Measurements from ENCODE around the gene KDSR. TPM values are rescaled to one million over a fixed set of nuclear protein-coding genes. Genes with fewer than 3 reads are reported as not detected.

The KDSR gene
- total RNA-seq, 4 donors from 2014 or later, result 13.1 to 37.2 (median 28.3) TPM

GRCh38 chr18:63346031-63346430 is 21.0 kb downstream of the KDSR start:
- Histone ChIP-seq H3K27ac (peak overlapping the region in 3 of 4 donors; percentile 22 to 51 (median 49)), H3K27me3 (no peaks in the 10 kb centered on the region), H3K9me3 (no peaks in the 10 kb centered on the region), H3K4me1 (peaks cover 0 to 13% (median 5%) of the 10 kb centered on the region in 4 donors), H3K36me3 (peaks cover 0 to 61% (median 25%) of the 10 kb centered on the region in 4 donors), H3K4me3 (no peak overlapping the region)
- intact Hi-C loops (cut with DNase I; ENCODE audit: low total_unique reads) (no loop called here), in situ Hi-C loops (cut with MboI; ENCODE audit: low pct_ligation_motif_present in 1 of 4, low pct_unique_long_range_greater_than_20kb in 1 of 4, low sequenced_read_pairs in 3 of 4) (loop anchor here (10.0 to 25.0 kb wide), 3 partner anchors 89 to 634 kb away; partner anchors contain the start of gene PHLPP1 (in 1 of the 4))
- no peak for TF ChIP-seq POLR2A (IDR thresholded peaks at IDR 0.05)
- no peak for DNase-seq
- 53 to 60% methylated on average over 1 to 7 of the region's 7 CpGs for WGBS, 2 donors (ENCODE audit: low coverage in 1 of 2)

GRCh38 chr18:63344918-63345317 is 22.1 kb downstream of the KDSR start:
- no peak overlapping the region for H3K4me3 ChIP-seq
- in situ Hi-C loops (cut with MboI; ENCODE audit: low pct_ligation_motif_present in 1 of 4, low pct_unique_long_range_greater_than_20kb in 1 of 4, low sequenced_read_pairs in 3 of 4), result loop anchor here (10.0 to 25.0 kb wide), 3 partner anchors 90 to 633 kb away; partner anchors contain the start of gene PHLPP1 (in 1 of the 4)
- no peak overlapping the region for H3K27ac ChIP-seq
- WGBS, 2 donors (ENCODE audit: low coverage in 1 of 2), result 61 to 70% methylated on average over 2 of the region's 2 CpGs
- DNase-seq, result no peak
- peaks cover 0 to 13% (median 5%) of the 10 kb centered on the region in 4 donors for H3K4me1 ChIP-seq
- H3K36me3 ChIP-seq, result peaks cover 0 to 53% (median 21%) of the 10 kb centered on the region in 4 donors
- H3K27me3 ChIP-seq, result no peaks in the 10 kb centered on the region
- intact Hi-C loops (cut with DNase I; ENCODE audit: low total_unique reads), result no loop called here
- TF ChIP-seq CTCF (IDR thresholded peaks at IDR 0.05), result no peak
- TF ChIP-seq POLR2A (IDR thresholded peaks at IDR 0.05), result no peak
- no peak for TF ChIP-seq EP300 (IDR thresholded peaks at IDR 0.05; ENCODE audit: low read depth)
- TF ChIP-seq POLR2AphosphoS5 (IDR thresholded peaks at IDR 0.05), result no peak
- no peaks in the 10 kb centered on the region for H3K9me3 ChIP-seq

- no peak for DNase-seq
- Histone ChIP-seq H3K36me3 (peaks cover 0 to 46% (median 18%) of the 10 kb centered on the region in 4 donors), H3K4me1 (peaks cover 0 to 13% (median 5%) of the 10 kb centered on the region in 4 donors), H3K9me3 (no peaks in the 10 kb centered on the region), H3K27ac (no peak overlapping the region), H3K27me3 (no peaks in the 10 kb centered on the region), H3K4me3 (no peak overlapping the region)
- TF ChIP-seq POLR2A (IDR thresholded peaks at IDR 0.05), result no peak
- TF ChIP-seq POLR2AphosphoS5 (IDR thresholded peaks at IDR 0.05), result no peak
- 58 to 60% methylated on average over 2 to 5 of the region's 5 CpGs for WGBS, 2 donors (ENCODE audit: low coverage in 1 of 2)
- intact Hi-C loops (cut with DNase I; ENCODE audit: low total_unique reads) (no loop called here), in situ Hi-C loops (cut with MboI; ENCODE audit: low pct_ligation_motif_present in 1 of 4, low pct_unique_long_range_greater_than_20kb in 1 of 4, low sequenced_read_pairs in 3 of 4) (loop anchor here (10.0 to 25.0 kb wide), 3 partner anchors 91 to 632 kb away; partner anchors contain the start of gene PHLPP1 (in 1 of the 4))
These were observed 22.7 kb downstream of the KDSR start for GRCh38 chr18:63344263-63344662.

GRCh38 chr18:63342206-63342605 is 24.8 kb downstream of the KDSR start:
- TF ChIP-seq POLR2A (IDR thresholded peaks at IDR 0.05), result no peak
- TF ChIP-seq CTCF (IDR thresholded peaks at IDR 0.05), result peak in 1 of 5 experiments; percentile 20
- Histone ChIP-seq H3K27ac (no peak overlapping the region), H3K9me3 (no peaks in the 10 kb centered on the region), H3K4me3 (no peak overlapping the region), H3K27me3 (no peaks in the 10 kb centered on the region), H3K36me3 (peaks cover 0 to 44% (median 15%) of the 10 kb centered on the region in 4 donors), H3K4me1 (peaks cover 0 to 13% (median 5%) of the 10 kb centered on the region in 4 donors)
- in situ Hi-C loops (cut with MboI; ENCODE audit: low pct_ligation_motif_present in 1 of 4, low pct_unique_long_range_greater_than_20kb in 1 of 4, low sequenced_read_pairs in 3 of 4) (loop anchor here (10.0 to 25.0 kb wide), 3 partner anchors 93 to 630 kb away; partner anchors contain the start of gene PHLPP1 (in 1 of the 4)), intact Hi-C loops (cut with DNase I; ENCODE audit: low total_unique reads) (no loop called here)
- 59 to 64% methylated on average over 5 of the region's 5 CpGs for WGBS, 2 donors (ENCODE audit: low coverage in 1 of 2)
- no peak for DNase-seq

GRCh38 chr18:63339920-63340484 is 27.0 kb downstream of the KDSR start:
- Histone ChIP-seq H3K4me1 (peaks cover 0 to 7% (median 6%) of the 10 kb centered on the region in 4 donors), H3K4me3 (no peak overlapping the region), H3K27me3 (no peaks in the 10 kb centered on the region), H3K27ac (no peak overlapping the region), H3K36me3 (peaks cover 0 to 57% (median 19%) of the 10 kb centered on the region in 4 donors), H3K9me3 (no peaks in the 10 kb centered on the region)
- WGBS, 2 donors (ENCODE audit: low coverage in 1 of 2), result 17 to 42% methylated on average over 1 to 4 of the region's 4 CpGs
- DNase-seq, result no peak
- TF ChIP-seq CTCF (IDR thresholded peaks at IDR 0.05) (peak in 4 of 5 experiments; percentile 13 to 45 (median 40)), POLR2AphosphoS5 (IDR thresholded peaks at IDR 0.05) (no peak), EP300 (IDR thresholded peaks at IDR 0.05; ENCODE audit: low read depth) (no peak), POLR2A (IDR thresholded peaks at IDR 0.05) (no peak)
- in situ Hi-C loops (cut with MboI; ENCODE audit: low pct_ligation_motif_present in 1 of 4, low pct_unique_long_range_greater_than_20kb in 1 of 4, low sequenced_read_pairs in 3 of 4) (loop anchor here (10.0 to 25.0 kb wide), 4 partner anchors 95 to 628 kb away; partner anchors contain the start of gene PHLPP1 (in 1 of the 4)), intact Hi-C loops (cut with DNase I; ENCODE audit: low total_unique reads) (no loop called here)
